Activated naive CD4-positive, alpha-beta T cell treated with anti-CD3 and anti-CD28 coated beads for 36 hours (primary cell): ENCODE measurements around the gene DDX55. TPM values are rescaled to one million over a fixed set of nuclear protein-coding genes. Genes with fewer than 3 reads are reported as not detected.
A peak's percentile ranks its signal among the peaks of the same experiment; 100 is the strongest.

Source experiments
- CTCF ChIA-PET: fragments of 350-600 bp; sonication (Branson Sonifier 250); formaldehyde crosslinking; loops from one replicate; lab custom pipeline; 2021; ENCODE audit warnings: antibody characterized with exemption; lab: Charles Lee
- DNase-seq: peaks from one replicate; pipeline ENCODE4 v3.0.0-alpha.2; 2020
- H3K27ac Mint-ChIP-seq: one replicate; pipeline ENCODE4 v1.8.0; 2021; ENCODE audit warnings: mild to moderate bottlenecking, mixed read lengths
- H3K27me3 Mint-ChIP-seq: one replicate; pipeline ENCODE4 v1.8.0; 2021; ENCODE audit warnings: low read depth, mixed read lengths
- H3K36me3 Mint-ChIP-seq: one replicate; pipeline ENCODE4 v1.8.0; 2021; ENCODE audit warnings: low read depth, mixed read lengths
- H3K4me1 Mint-ChIP-seq: one replicate; pipeline ENCODE4 v1.8.0; 2021; ENCODE audit warnings: low read depth, mixed read lengths
- H3K4me3 Mint-ChIP-seq: one replicate; pipeline ENCODE4 v1.8.0; 2021; ENCODE audit warnings: mild to moderate bottlenecking, moderate library complexity, mixed read lengths
- H3K9me3 Mint-ChIP-seq: one replicate; pipeline ENCODE4 v1.8.0; 2021; ENCODE audit warnings: mixed read lengths
- intact Hi-C: fragments of 100-400 bp; cut with micrococcal nuclease; formaldehyde crosslinking; loops from one replicate; pipeline ENCODE4 v1.15.1; 2023
- total RNA-seq, 2 experiments: library from RNA; stranded (reverse); gene quantifications; one replicate each; pipeline ENCODE4 v1.2.3, GENCODE V29; 2021

Gene DDX55
- total RNA-seq, 2 experiments from 2014 or later = 44.8 to 48.7 TPM

DNA sequence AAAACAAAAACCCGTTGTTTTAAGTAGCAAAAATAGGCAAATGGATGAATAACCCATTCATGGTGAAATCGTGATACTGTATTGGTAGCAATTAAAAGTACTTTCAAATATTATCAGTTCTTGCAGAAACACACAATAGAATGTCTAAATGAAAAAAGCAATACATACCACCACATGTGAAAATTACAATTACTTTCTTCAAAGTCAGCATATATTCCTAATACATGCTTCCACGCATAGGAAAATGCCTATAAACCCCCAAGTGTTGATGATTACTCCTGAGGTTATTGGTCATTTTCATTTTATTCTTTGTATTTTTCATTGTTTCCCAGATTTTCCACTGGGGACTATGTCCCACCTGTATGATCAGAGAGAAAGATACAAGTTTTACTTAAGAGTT, 15.2 kb downstream of the DDX55 start:
- no peaks in the 10 kb centered on the region for H3K27me3 Mint-ChIP-seq
- intact Hi-C loops = no loop called here
- CTCF ChIA-PET = interaction anchor here (1.1 kb wide), 1 partner anchor 34 kb away, joined by 3 read pairs; no protein-coding TSS in a partner anchor
- H3K4me1 Mint-ChIP-seq = peaks cover 8% of the 10 kb centered on the region
- H3K27ac Mint-ChIP-seq = no peak overlapping the region
- H3K9me3 Mint-ChIP-seq = no peaks in the 10 kb centered on the region
- H3K4me3 Mint-ChIP-seq = no peak overlapping the region
- peaks cover 44% of the 10 kb centered on the region for H3K36me3 Mint-ChIP-seq
- DNase-seq = no peak

DNA sequence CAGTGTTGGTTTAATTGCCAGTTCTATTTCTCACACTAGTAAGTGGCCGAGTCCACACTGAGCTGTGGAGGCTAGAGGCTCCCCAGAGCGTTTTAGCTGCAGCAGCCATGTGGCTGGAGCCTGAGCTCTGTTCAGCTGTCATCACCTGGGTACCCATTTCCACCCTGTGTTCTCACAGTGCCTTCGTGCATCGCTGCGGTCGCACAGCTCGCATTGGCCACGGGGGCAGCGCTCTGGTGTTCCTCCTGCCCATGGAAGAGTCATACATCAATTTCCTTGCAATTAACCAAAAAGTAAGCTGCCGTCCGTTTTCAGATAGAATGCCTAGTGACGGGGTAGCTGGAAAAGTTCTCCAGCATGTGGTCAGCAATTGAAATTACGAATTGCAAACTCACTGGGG, 15.7 kb downstream of the DDX55 start:
- CTCF ChIA-PET = interaction anchor here (1.1 to 1.6 kb wide), 2 partner anchors 28 to 34 kb away, joined by 3 to 4 read pairs; no protein-coding TSS in a partner anchor
- no peaks in the 10 kb centered on the region for H3K9me3 Mint-ChIP-seq
- H3K27ac Mint-ChIP-seq = no peak overlapping the region
- no peak overlapping the region for H3K4me3 Mint-ChIP-seq
- no peak for DNase-seq
- peaks cover 42% of the 10 kb centered on the region for H3K36me3 Mint-ChIP-seq
- H3K4me1 Mint-ChIP-seq = peaks cover 8% of the 10 kb centered on the region
- intact Hi-C loops = no loop called here
- no peaks in the 10 kb centered on the region for H3K27me3 Mint-ChIP-seq

DNA sequence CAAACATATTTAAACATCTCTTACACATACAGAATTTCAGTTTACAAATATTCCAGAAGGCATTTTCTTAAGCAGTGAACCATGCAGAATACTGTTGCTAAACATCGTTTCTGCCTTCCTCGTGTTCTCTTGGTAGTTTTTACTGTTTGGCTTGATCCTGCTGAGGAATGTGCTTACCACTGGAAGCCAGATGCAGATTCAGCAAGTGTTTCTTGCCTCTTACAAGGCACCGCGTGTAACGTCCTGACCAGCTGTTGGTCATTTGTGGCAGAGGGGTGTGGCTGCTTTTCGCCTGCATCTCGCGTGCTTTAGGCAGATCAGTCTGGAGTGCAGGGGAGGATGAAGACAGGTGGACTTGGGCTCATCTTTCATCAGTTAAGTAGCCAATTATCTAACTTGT, 19.2 kb downstream of the DDX55 start:
- H3K9me3 Mint-ChIP-seq = no peaks in the 10 kb centered on the region
- CTCF ChIA-PET = interaction anchor here (0.6 to 1.3 kb wide), 3 partner anchors 9 to 59 kb away, joined by 3 read pairs; no protein-coding TSS in a partner anchor
- peak overlapping the region; percentile 80 for H3K27ac Mint-ChIP-seq
- intact Hi-C loops = no loop called here
- H3K4me3 Mint-ChIP-seq = no peak overlapping the region
- H3K4me1 Mint-ChIP-seq = peaks cover 8% of the 10 kb centered on the region
- H3K27me3 Mint-ChIP-seq = no peaks in the 10 kb centered on the region
- DNase-seq = no peak
- peaks cover 40% of the 10 kb centered on the region for H3K36me3 Mint-ChIP-seq

DNA sequence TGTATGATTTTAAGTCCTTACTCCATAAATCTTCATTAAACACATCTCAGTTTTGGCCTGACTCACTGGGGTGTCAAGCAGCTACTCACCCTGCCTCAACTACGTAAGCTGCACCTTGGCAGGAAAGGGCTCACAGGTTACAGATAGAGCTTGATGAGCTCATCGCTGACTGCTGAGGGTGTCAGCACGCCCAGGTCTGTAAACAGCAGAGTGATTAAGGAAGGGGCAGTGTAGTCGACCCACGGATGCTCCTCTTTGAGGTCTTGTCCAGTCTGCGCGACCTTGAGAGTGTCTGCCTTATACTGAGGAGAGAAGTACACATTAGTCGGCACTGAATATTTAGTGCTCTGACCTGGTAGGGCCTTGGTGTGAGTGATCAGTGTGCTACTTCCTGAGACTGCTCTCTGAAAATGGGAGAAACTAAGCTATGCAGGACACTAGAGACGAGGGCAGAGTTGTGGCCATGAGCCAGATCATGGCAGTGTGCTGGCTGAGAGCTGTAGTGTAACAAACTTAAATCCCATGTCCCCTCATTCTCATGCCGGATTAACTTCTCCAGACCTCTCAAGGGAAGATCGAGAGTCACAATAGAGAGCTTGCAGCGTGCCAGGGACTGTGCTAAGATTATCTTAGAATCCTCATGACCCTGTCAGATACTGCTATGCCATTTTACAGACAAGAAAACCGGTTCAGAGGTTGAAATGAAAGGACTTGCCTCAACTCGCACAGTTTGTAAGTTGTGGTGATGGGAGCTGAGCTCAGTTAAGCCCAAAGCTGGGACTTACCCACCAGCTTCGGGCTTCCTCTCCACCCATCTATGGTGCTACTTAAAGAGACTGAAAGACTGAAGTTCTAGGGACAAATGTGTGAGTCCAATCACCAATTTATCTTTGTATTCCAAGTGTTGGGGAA, 20.0 kb downstream of the DDX55 start:
- Mint-ChIP-seq H3K27ac (peak overlapping the region; percentile 80), H3K36me3 (peaks cover 38% of the 10 kb centered on the region), H3K4me1 (peaks cover 8% of the 10 kb centered on the region), H3K9me3 (no peaks in the 10 kb centered on the region), H3K27me3 (no peaks in the 10 kb centered on the region), H3K4me3 (no peak overlapping the region)
- intact Hi-C loops = no loop called here
- peak; percentile 35 for DNase-seq
- CTCF ChIA-PET = interaction anchor here (0.6 to 1.3 kb wide), 2 partner anchors 9 to 236 kb away, joined by 3 read pairs; no protein-coding TSS in a partner anchor

DNA sequence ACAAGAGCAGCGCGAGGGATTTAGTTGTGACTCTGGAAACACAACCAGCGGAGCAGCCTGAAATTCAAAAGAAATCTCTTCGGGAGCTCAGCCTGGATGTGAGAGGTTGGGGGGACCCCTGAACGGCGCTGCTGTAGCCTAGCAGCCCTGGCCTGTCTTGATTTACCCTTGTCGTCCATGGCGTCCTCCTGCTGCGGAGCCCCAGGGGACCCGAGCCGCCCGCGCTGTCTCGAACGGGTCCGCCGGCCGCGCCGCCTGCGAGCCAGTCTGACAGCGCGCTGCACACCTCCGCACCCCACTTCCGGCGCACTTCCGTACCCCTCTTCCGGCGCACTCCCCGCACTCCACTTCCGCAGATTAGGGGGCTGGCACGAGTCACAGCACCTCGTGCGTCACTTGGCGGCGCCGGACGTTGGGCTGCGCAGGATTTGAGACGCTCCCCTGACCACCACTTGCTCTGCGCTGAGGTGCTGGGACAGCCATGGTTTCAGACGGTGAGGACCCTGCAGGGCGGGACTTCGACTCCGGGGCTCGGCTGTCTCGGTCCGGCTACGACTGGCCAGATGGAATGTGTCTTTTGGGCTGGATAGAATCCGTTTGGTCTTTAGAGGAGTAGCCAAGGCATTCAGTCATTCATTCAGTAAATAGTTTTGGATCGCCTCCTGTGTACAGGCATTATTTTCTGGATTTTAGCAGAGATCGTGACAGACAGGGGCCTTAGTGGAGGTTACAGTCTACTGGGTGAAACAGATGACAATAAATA, 31.7 kb downstream of the DDX55 start, which contains the start of the genes EIF2B1 and GTF2H3:
EIF2B1 (minus strand) TSS at position 308 of the 763 bp plus-strand sequence; CDS start at position 179, 129 bp downstream.
GTF2H3 (plus strand) TSS at position 451 of the 763 bp plus-strand sequence; CDS start at position 482, 31 bp downstream.
- CTCF ChIA-PET = interaction anchor here (0.9 kb wide), 1 partner anchor 286 kb away, joined by 3 read pairs; no protein-coding TSS in a partner anchor

DNA sequence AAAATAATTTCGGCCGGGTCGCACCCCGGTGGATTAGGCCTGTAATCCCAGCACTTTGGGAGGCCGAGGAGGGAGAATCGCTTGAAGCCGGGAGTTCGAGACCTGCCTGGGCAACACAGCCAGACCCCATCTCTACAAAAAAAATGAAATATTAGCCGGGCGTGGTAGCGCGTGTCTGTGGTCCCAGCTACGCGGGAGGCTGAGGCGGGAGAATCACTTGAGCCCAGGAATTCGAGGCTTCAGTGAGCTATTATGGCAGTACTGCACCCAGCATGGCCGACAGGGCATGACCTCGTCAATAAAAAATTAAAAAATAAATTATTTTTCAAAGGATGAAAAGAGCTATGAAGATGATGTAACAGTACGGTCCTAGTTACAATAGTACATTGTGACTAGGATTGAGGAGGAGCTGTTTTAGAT, 32.3 kb downstream of the DDX55 start:
- intact Hi-C loops = loop anchor here (5.0 to 10.0 kb wide), 2 partner anchors 131 to 338 kb away; partner anchors contain the start of genes CCDC92, DNAH10 and ZNF664
- no peak for DNase-seq
- Mint-ChIP-seq H3K36me3 (peaks cover 21% of the 10 kb centered on the region), H3K4me3 (peak overlapping the region; percentile 99), H3K9me3 (no peaks in the 10 kb centered on the region), H3K27me3 (no peaks in the 10 kb centered on the region), H3K4me1 (peaks cover 33% of the 10 kb centered on the region), H3K27ac (peak overlapping the region; percentile 94)
- CTCF ChIA-PET = interaction anchor here (0.6 to 0.9 kb wide), 2 partner anchors 285 to 989 kb away, joined by 3 read pairs; no protein-coding TSS in a partner anchor

More for the DNA sequence above, 31.7 kb downstream of the DDX55 start, which contains the start of the genes EIF2B1 and GTF2H3:
- Mint-ChIP-seq H3K9me3 (no peaks in the 10 kb centered on the region), H3K4me3 (peak within 1 kb of the TSS; percentile 99), H3K27ac (peak within 1 kb of the TSS; percentile 94), H3K36me3 (peaks cover 25% of the 10 kb centered on the region), H3K4me1 (peaks cover 33% of the 10 kb centered on the region), H3K27me3 (no peaks in the 10 kb centered on the region)
- DNase-seq = peak; percentile 99
- intact Hi-C loops = loop anchor here (1.0 to 10.0 kb wide), 7 partner anchors 31 to 339 kb away; partner anchors contain the start of genes CCDC92, DDX55, DNAH10 and TCTN2

DNA sequence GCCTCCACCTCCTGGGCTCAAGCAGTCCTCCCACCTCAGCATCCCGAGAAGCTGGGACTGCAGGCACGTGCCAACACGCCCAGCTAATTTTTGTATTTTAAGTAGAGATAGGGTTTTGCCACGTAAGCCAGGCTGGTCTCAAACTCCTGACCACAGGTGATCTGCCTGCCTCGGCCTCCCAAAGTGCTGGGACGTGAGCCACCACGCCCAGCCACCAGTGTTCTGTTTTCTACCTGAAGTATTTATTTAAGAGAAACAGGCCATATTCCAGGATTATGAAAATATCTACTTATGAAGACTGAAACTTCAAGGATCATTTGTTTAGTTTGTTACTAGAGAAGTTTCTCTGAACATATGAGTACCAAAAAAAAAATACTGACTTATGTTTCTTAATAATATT, 42.0 kb downstream of the DDX55 start:
- Mint-ChIP-seq H3K27ac (no peak overlapping the region), H3K27me3 (no peaks in the 10 kb centered on the region), H3K4me1 (peaks cover 2% of the 10 kb centered on the region), H3K36me3 (peaks cover 16% of the 10 kb centered on the region), H3K4me3 (no peak overlapping the region), H3K9me3 (no peaks in the 10 kb centered on the region)
- DNase-seq = no peak
- intact Hi-C loops = no loop called here
- CTCF ChIA-PET = no interaction called here

DNA sequence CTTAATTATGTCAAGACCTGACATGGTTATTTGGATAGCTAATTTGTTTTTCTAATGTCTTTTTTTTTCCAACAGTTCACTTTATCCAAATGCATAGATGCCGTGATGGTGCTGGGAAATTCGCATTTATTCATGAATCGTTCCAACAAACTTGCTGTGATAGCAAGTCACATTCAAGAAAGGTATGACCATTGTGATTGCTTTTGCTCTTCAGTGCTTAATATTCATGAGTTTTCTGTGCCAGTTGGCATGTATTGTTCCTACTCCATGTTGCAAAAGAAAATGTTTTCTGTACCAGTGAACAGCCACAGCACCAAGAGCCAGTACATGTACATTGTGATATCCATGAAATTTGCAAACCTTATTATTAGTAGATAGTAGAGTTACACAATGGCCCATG, 43.5 kb downstream of the DDX55 start:
- no peaks in the 10 kb centered on the region for H3K4me1 Mint-ChIP-seq
- H3K4me3 Mint-ChIP-seq = no peak overlapping the region
- no peak overlapping the region for H3K27ac Mint-ChIP-seq
- intact Hi-C loops = no loop called here
- H3K36me3 Mint-ChIP-seq = peaks cover 17% of the 10 kb centered on the region
- CTCF ChIA-PET = interaction anchor here (0.6 kb wide), 2 partner anchors 348 to 455 kb away, joined by 4 read pairs; no protein-coding TSS in a partner anchor
- H3K9me3 Mint-ChIP-seq = no peaks in the 10 kb centered on the region
- no peaks in the 10 kb centered on the region for H3K27me3 Mint-ChIP-seq
- DNase-seq = no peak

DNA sequence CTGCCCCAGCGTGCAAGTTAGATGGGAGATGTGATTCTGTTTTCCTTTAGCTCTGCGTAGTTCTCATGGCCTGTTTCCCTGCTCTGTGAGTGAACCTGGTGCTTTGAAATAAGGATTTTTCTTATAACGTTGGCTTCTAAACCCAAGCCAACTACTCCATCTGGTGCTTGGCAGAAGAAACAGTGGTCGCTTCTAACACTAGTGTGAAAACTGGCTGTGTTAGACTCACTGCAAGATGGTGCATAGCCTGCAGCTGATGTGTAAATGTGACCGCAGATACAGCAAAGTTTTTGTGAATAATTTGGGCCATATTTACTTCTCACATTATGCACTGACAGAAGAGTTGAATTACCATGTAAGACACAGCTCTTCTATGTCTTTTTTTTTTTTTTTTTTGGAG, 44.0 kb downstream of the DDX55 start:
- intact Hi-C loops = no loop called here
- Mint-ChIP-seq H3K4me3 (no peak overlapping the region), H3K36me3 (peaks cover 17% of the 10 kb centered on the region), H3K27me3 (no peaks in the 10 kb centered on the region), H3K9me3 (no peaks in the 10 kb centered on the region), H3K27ac (no peak overlapping the region), H3K4me1 (no peaks in the 10 kb centered on the region)
- no peak for DNase-seq
- CTCF ChIA-PET = interaction anchor here (0.6 kb wide), 2 partner anchors 348 to 454 kb away, joined by 4 read pairs; no protein-coding TSS in a partner anchor

DNA sequence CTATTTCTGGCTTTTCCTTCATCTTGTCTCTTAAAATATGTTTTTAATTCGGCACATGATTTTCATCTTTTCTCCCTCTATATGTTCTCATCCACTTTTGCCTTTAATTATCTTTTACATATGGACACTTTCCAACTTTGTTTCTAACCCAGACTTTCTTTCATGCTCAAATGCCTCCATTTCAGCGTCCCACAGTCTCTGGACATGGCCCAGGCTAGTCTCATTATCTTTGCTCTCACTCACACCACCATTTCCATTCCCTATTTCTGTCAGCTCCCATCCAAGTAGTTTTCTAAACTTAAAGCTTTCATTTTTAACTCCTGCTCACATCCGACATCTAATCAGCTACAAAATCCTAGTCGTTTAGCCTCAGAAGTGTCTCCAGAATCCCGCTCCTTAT, 46.5 kb downstream of the DDX55 start:
- H3K4me1 Mint-ChIP-seq = no peaks in the 10 kb centered on the region
- no peak for DNase-seq
- H3K27ac Mint-ChIP-seq = no peak overlapping the region
- no peaks in the 10 kb centered on the region for H3K27me3 Mint-ChIP-seq
- CTCF ChIA-PET = no interaction called here
- intact Hi-C loops = no loop called here
- H3K4me3 Mint-ChIP-seq = no peak overlapping the region
- no peaks in the 10 kb centered on the region for H3K9me3 Mint-ChIP-seq
- peaks cover 21% of the 10 kb centered on the region for H3K36me3 Mint-ChIP-seq

DNA sequence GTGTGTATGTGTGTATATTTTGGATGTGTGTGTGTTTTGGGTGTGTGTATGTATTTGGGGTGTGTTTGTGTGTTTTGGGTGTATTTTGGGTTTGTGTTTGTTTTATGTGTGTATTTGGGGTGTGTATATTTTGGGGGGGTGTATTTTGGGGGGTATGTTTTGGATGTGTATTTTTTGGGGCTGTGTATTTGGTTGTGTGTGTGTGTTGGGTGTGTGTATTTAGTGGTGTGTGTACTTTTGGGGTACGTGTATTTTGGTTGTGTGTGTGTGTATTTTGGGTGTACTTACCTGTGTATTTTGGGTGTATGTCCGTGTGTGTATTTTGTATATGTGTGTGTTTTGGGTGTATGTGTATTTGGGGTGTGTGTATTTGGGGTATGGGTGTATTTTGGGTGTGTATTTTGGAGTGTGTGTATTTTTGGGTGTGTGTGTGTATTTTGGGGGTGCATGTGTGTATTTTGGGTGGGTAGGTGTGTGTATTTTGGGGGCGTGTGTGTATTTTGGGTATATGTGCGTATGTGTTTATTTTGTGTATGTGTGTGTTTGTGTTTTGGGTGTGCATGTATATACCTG, 52.3 kb downstream of the DDX55 start:
- CTCF ChIA-PET = no interaction called here
- Mint-ChIP-seq H3K4me3 (no peak overlapping the region), H3K4me1 (peaks cover under 1% of the 10 kb centered on the region), H3K36me3 (peaks cover 34% of the 10 kb centered on the region), H3K27ac (no peak overlapping the region), H3K9me3 (no peaks in the 10 kb centered on the region), H3K27me3 (no peaks in the 10 kb centered on the region)
- no peak for DNase-seq
- intact Hi-C loops = no loop called here
